HG03521 (cell line): ENCODE results near the gene TMEM39B.
"Not testable (repeated sequence)": the region's sequence is repeated elsewhere in the genome, so short reads cannot be mapped to it uniquely, and the experiment has no call there.

Source experiments
- ATAC-seq: cut with Tn5 transposase; IDR thresholded peaks from one replicate; pipeline ENCODE4 v1.9.1; 2021; ENCODE audit warnings: mild to moderate bottlenecking, moderate library complexity; ENCODE audit not compliant: unreplicated experiment

The TMEM39B gene

GRCh38 chr1:32072622-32073298 is at the start of gene TMEM39B:
Gene TMEM39B, plus strand, starts transcription at chr1:32072939. Its CDS starts 109 bp downstream, at chr1:32073048.
- ATAC-seq = peak; percentile 84

- no peak for ATAC-seq
These were observed 49.4 kb upstream of the TMEM39B start for GRCh38 chr1:32023351-32023750.

GRCh38 chr1:32025515-32025914 is 47.2 kb upstream of the TMEM39B start:
- no peak for ATAC-seq

GRCh38 chr1:32028746-32029145 is 44.0 kb upstream of the TMEM39B start:
- no peak for ATAC-seq

- no peak for ATAC-seq
These were observed 41.0 kb upstream of the TMEM39B start for GRCh38 chr1:32031578-32032274.

GRCh38 chr1:32032275-32032615 is 40.5 kb upstream of the TMEM39B start:
- no peak for ATAC-seq

- no peak for ATAC-seq
These were observed 37.6 kb upstream of the TMEM39B start for GRCh38 chr1:32035119-32035518.

GRCh38 chr1:32040711-32041110 is 32.0 kb upstream of the TMEM39B start:
- no peak for ATAC-seq

- ATAC-seq = no peak
These were observed 30.4 kb upstream of the TMEM39B start for GRCh38 chr1:32042330-32042729.

- ATAC-seq = no peak
These were observed 28.5 kb upstream of the TMEM39B start for GRCh38 chr1:32044234-32044633.

- ATAC-seq = no peak
These were observed 27.0 kb upstream of the TMEM39B start for GRCh38 chr1:32045772-32046171.

- ATAC-seq = no peak
These were observed 25.0 kb upstream of the TMEM39B start for GRCh38 chr1:32047701-32048100.

GRCh38 chr1:32048440-32048839 is 24.3 kb upstream of the TMEM39B start:
- ATAC-seq = no peak

- no peak for ATAC-seq
These were observed 21.0 kb upstream of the TMEM39B start for GRCh38 chr1:32051706-32052105.

GRCh38 chr1:32052887-32053286 is 19.9 kb upstream of the TMEM39B start:
- ATAC-seq = no peak

GRCh38 chr1:32055416-32055815 is 17.3 kb upstream of the TMEM39B start:
- no peak for ATAC-seq

- ATAC-seq = no peak
These were observed 16.1 kb upstream of the TMEM39B start for GRCh38 chr1:32056598-32056997.

- ATAC-seq = no peak
These were observed 11.8 kb upstream of the TMEM39B start for GRCh38 chr1:32060914-32061313.

GRCh38 chr1:32062867-32063230 is 9.9 kb upstream of the TMEM39B start:
- ATAC-seq = no peak

GRCh38 chr1:32063261-32063681 is 9.5 kb upstream of the TMEM39B start:
- ATAC-seq = no peak

GRCh38 chr1:32065613-32066488 is 6.9 kb upstream of the TMEM39B start:
- not testable (repeated sequence) for ATAC-seq

GRCh38 chr1:32066489-32066873 is 6.3 kb upstream of the TMEM39B start:
- ATAC-seq = no peak
